OCI-LY3 (cell line): ENCODE results near the gene ETV3L.
"Not testable (repeated sequence)": the region's sequence is repeated elsewhere in the genome, so short reads cannot be mapped to it uniquely, and the experiment has no call there.

Experiments
- CTCF ChIP-seq: fragments of 200-600, 300-600 bp; sonication (generic); IDR thresholded peaks from 2 replicates; pipeline ENCODE4 v1.5.1; 2014; ENCODE audit warnings: antibody characterized with exemption, low read length, low read depth
- EZH2phosphoT487 ChIP-seq: fragments of 200-600 bp; shearing (Covaris generic); IDR thresholded peaks from 2 replicates; pipeline ENCODE4 v1.6.1; 2018; ENCODE audit warnings: antibody characterized with exemption, mixed run types, low read depth

GRCh38 chr1:157055729-157056128, 43.9 kb downstream of the ETV3L start:
- TF ChIP-seq CTCF, EZH2phosphoT487: not testable (repeated sequence)
